Smooth muscle cell (in vitro differentiated cells): ENCODE data around the gene SRGN. TPM values are rescaled to one million over a fixed set of nuclear protein-coding genes. Genes with fewer than 3 reads are reported as not detected.

Source experiments
- DNase-seq: peaks from one replicate; lab custom pipeline; 2025; ENCODE audit not compliant: unreplicated experiment; lab: John Stamatoyannopoulos, UW
- H2AFZ ChIP-seq: fragments of 200-600 bp; sonication (generic); 2 replicates; pipeline ENCODE4 v1.6.0; 2016; ENCODE audit warnings: antibody characterized with exemption, low read depth, mild to moderate bottlenecking
- H3F3A ChIP-seq: fragments of 200-600 bp; sonication (generic); 2 replicates; pipeline ENCODE4 v1.6.0; 2017; ENCODE audit warnings: antibody characterized with exemption, low read depth
- H3K27ac ChIP-seq: fragments of 200-600 bp; sonication (generic); 2 replicates; pipeline ENCODE4 v1.5.1; 2016; ENCODE audit warnings: low read depth, mild to moderate bottlenecking
- H3K27me3 ChIP-seq: fragments of 200-600 bp; sonication (generic); 2 replicates; pipeline ENCODE4 v1.6.1; 2016; ENCODE audit warnings: low read depth, mild to moderate bottlenecking
- H3K36me3 ChIP-seq: fragments of 200-600 bp; sonication (generic); 2 replicates; pipeline ENCODE4 v1.5.1; 2016; ENCODE audit warnings: low read depth
- H3K4me1 ChIP-seq: fragments of 200-600 bp; sonication (generic); 2 replicates; pipeline ENCODE4 v1.5.1; 2016; ENCODE audit warnings: low read depth
- H3K4me2 ChIP-seq: fragments of 200-600 bp; sonication (generic); 2 replicates; pipeline ENCODE4 v1.6.0; 2016; ENCODE audit warnings: mild to moderate bottlenecking
- H3K4me3 ChIP-seq: fragments of 200-600 bp; sonication (generic); 2 replicates; pipeline ENCODE4 v1.5.1; 2016; ENCODE audit warnings: mild to moderate bottlenecking
- H3K79me2 ChIP-seq: fragments of 200-600 bp; sonication (generic); 2 replicates; pipeline ENCODE4 v1.6.0; 2016; ENCODE audit warnings: low read depth, mild to moderate bottlenecking
- H3K9ac ChIP-seq: fragments of 200-600 bp; sonication (generic); 2 replicates; pipeline ENCODE4 v1.6.0; 2016; ENCODE audit warnings: low read depth
- H3K9me3 ChIP-seq: fragments of 200-600 bp; sonication (generic); replicated peaks from 2 replicates; pipeline ENCODE4 v1.5.1; 2016; ENCODE audit warnings: low read depth
- H4K20me1 ChIP-seq: fragments of 200-600 bp; sonication (generic); 2 replicates; pipeline ENCODE4 v1.6.0; 2016; ENCODE audit warnings: low read depth
- WGBS: methylation state at CpG from one replicate; pipeline ENCODE4 v1.1.7; 2016; ENCODE audit warnings: low lambda C conversion rate; 5-methylcytosine and 5-hydroxymethylcytosine counted together
- polyA plus RNA-seq: library from polyadenylated mRNA; unstranded; fragments of >200 nt; fragmentation: Nextera tagmentation; extraction: Ambion mirVana; gene quantifications from 2 replicates; pipeline ENCODE4 v1.2.1, GENCODE V29; 2016
- total RNA-seq: library from RNA; depleted of rRNA; stranded (reverse); fragments of >200 nt; gene quantifications from 2 replicates; pipeline ENCODE4 v1.2.3, GENCODE V29; 2014
- TF ChIP-seq, protein P1 (sequence below): fragments of 200-600 bp; sonication (generic); IDR thresholded peaks from 2 replicates; pipeline ENCODE4 v1.5.1; 2017; ENCODE audit warnings: borderline replicate concordance, mild to moderate bottlenecking, antibody characterized with exemption; ENCODE audit not compliant: insufficient read depth, poor library complexity, severe bottlenecking

SRGN gene
- total and polyA plus RNA-seq, 2 experiments from 2014 or later, result not detected

DNA sequence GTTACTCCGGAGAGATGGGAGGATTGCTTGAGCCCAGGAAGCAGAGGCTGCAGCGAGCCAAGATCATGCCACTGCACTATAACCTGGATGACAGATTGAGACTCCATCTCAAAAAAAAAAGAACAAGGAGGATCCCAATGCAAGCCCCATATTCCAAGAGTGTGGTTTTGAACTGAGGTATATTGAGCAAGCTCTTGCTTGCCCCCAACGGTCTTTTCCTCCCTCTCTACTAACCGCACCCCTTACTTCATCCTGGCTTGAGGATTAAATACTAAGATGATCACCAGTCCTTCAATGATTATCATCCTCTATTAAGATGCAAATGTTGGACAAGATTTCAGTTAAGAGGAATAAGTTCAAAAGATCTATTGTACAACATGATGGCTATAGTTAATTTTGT, 12.5 kb upstream of the SRGN start:
- Histone ChIP-seq H3K27me3 (no peaks in the 10 kb centered on the region), H3K79me2 (no peaks in the 10 kb centered on the region), H4K20me1 (no peaks in the 10 kb centered on the region), H3K4me1 (no peaks in the 10 kb centered on the region), H2AFZ (no peak overlapping the region), H3K4me3 (no peak overlapping the region), H3K9ac (no peak overlapping the region), H3K9me3 (no peaks in the 10 kb centered on the region), H3K36me3 (no peaks in the 10 kb centered on the region), H3F3A (no peaks in the 10 kb centered on the region), H3K27ac (no peak overlapping the region), H3K4me2 (no peak overlapping the region)
- TF ChIP-seq, protein P1, sequence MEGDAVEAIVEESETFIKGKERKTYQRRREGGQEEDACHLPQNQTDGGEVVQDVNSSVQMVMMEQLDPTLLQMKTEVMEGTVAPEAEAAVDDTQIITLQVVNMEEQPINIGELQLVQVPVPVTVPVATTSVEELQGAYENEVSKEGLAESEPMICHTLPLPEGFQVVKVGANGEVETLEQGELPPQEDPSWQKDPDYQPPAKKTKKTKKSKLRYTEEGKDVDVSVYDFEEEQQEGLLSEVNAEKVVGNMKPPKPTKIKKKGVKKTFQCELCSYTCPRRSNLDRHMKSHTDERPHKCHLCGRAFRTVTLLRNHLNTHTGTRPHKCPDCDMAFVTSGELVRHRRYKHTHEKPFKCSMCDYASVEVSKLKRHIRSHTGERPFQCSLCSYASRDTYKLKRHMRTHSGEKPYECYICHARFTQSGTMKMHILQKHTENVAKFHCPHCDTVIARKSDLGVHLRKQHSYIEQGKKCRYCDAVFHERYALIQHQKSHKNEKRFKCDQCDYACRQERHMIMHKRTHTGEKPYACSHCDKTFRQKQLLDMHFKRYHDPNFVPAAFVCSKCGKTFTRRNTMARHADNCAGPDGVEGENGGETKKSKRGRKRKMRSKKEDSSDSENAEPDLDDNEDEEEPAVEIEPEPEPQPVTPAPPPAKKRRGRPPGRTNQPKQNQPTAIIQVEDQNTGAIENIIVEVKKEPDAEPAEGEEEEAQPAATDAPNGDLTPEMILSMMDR, result no peak
- WGBS, result 87% methylated on average over 4 of the region's 4 CpGs
- DNase-seq, result no peak

DNA sequence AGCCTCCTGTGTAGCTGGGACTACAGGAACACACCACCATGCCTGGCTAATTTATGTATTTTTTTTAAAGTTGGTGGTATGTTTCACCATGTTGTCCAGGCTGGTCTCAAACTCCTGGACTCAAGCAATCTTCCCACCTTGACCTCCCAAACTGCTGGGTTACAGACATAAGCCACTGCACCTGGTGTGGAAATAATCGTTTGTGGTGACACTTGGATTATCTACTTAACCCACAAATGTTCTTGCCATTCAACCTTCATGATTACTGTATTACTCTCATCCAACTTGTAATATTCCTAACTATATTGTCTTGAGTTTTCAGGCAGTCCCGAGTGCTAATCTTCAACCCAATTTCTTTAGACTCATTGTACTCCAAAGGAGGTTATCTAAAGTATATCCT, 9.6 kb upstream of the SRGN start:
- no peak overlapping the region for H3K9ac ChIP-seq
- H3K4me3 ChIP-seq, result no peak overlapping the region
- no peak overlapping the region for H2AFZ ChIP-seq
- no peaks in the 10 kb centered on the region for H3K36me3 ChIP-seq
- H3K27me3 ChIP-seq, result no peaks in the 10 kb centered on the region
- no peak for DNase-seq
- no peaks in the 10 kb centered on the region for H3K4me1 ChIP-seq
- 82% methylated on average over 2 of the region's 2 CpGs for WGBS
- H3K79me2 ChIP-seq, result no peaks in the 10 kb centered on the region
- H3F3A ChIP-seq, result no peaks in the 10 kb centered on the region
- no peak overlapping the region for H3K4me2 ChIP-seq
- no peak overlapping the region for H3K27ac ChIP-seq
- no peaks in the 10 kb centered on the region for H3K9me3 ChIP-seq
- H4K20me1 ChIP-seq, result no peaks in the 10 kb centered on the region
- TF ChIP-seq, protein P1, result no peak

DNA sequence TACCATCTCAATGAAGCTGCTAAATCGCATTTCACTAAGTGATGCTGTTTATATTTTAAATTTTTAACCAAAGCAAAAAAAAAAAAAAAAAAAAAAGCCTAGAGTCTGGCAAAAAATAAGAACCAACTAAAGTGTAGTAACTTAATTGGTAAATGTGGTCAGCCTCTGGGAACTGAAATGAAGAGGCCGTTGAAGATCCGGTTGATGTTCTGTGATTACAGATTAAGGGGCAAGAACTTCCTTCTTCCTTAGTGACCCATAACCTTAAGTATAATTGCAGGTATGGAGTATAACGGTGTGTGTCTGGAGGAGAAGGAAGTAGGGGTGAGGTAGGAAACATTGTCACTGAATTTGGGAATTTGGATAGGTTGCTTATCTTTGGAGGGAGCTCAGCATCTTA, 7.7 kb upstream of the SRGN start:
- Histone ChIP-seq H4K20me1 (no peaks in the 10 kb centered on the region), H3K36me3 (no peaks in the 10 kb centered on the region), H3K79me2 (no peaks in the 10 kb centered on the region), H2AFZ (no peak overlapping the region), H3K9me3 (no peaks in the 10 kb centered on the region), H3K27ac (no peak overlapping the region), H3K4me1 (no peaks in the 10 kb centered on the region), H3K4me2 (no peak overlapping the region), H3F3A (no peaks in the 10 kb centered on the region), H3K27me3 (no peaks in the 10 kb centered on the region), H3K4me3 (no peak overlapping the region), H3K9ac (no peak overlapping the region)
- 83% methylated on average over 4 of the region's 4 CpGs for WGBS
- DNase-seq, result no peak
- TF ChIP-seq, protein P1, result no peak

DNA sequence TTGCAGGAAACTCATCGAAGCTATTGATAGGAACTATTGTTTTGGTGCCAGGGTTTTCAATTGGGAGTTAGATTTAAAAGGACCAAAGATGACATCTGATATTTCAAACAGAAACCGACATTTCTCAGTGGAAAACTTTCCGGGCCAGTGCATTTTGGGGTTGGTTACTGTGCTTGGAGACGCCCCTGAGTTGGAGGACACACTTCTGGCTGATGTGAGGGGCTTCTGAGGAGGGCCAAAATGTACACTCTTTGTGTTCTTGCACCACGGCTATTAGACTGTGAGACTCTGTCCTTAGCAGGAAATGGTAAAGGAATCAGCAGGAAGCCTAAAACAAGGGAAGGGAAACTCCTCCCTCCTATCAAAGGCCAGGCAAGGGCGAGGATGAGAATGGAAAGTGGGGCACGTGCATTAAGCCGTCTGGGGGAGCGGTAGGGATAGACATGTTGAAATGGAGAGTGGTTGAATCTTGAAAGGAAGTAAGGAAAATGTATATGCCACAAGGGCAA, 1.8 kb upstream of the SRGN start:
- TF ChIP-seq, protein P1, result no peak
- no peaks in the 10 kb centered on the region for H3K4me1 ChIP-seq
- no peaks in the 10 kb centered on the region for H4K20me1 ChIP-seq
- H3K4me3 ChIP-seq, result no peak overlapping the region
- WGBS, result 72% methylated on average over 9 of the region's 9 CpGs
- H3K79me2 ChIP-seq, result no peaks in the 10 kb centered on the region
- no peak overlapping the region for H3K4me2 ChIP-seq
- H3K9ac ChIP-seq, result no peak overlapping the region
- H3F3A ChIP-seq, result no peaks in the 10 kb centered on the region
- H2AFZ ChIP-seq, result no peak overlapping the region
- H3K27ac ChIP-seq, result no peak overlapping the region
- H3K36me3 ChIP-seq, result no peaks in the 10 kb centered on the region
- no peaks in the 10 kb centered on the region for H3K9me3 ChIP-seq
- H3K27me3 ChIP-seq, result no peaks in the 10 kb centered on the region
- no peak for DNase-seq
